Neural cell (in vitro differentiated cells): ENCODE measurements around the gene NME9.

ENCODE experiments used
- CTCF ChIP-seq: fragments of 450-650 bp; IDR thresholded peaks from 2 replicates; pipeline ENCODE4 v1.5.1; 2014; ENCODE audit warnings: antibody characterized with exemption, mild to moderate bottlenecking, moderate library complexity; ENCODE audit not compliant: poor library complexity, severe bottlenecking
- RAD21 ChIP-seq: fragments of 450-650 bp; conservative IDR thresholded peaks from 2 replicates; pipeline ENCODE4 v1.6.1; 2014; ENCODE audit warnings: antibody characterized with exemption, mild to moderate bottlenecking, moderate library complexity
- SMC3 ChIP-seq: fragments of 450-650 bp; conservative IDR thresholded peaks from 2 replicates; pipeline ENCODE4 v1.6.1; 2014; ENCODE audit warnings: antibody characterized with exemption, mild to moderate bottlenecking, moderate library complexity; ENCODE audit not compliant: poor library complexity
- TAF1 ChIP-seq: IDR thresholded peaks from 2 replicates; pipeline ENCODE4 v1.6.1; 2012; ENCODE audit warnings: low read depth

- no peak for TF ChIP-seq CTCF
- TF ChIP-seq RAD21 = no peak
- TF ChIP-seq SMC3 = no peak
- TF ChIP-seq TAF1 = no peak
These were observed 33.7 kb upstream of the NME9 start for GRCh38 chr3:138363322-138363721.
